ENCODE data around the gene LMOD3. TPM values are rescaled to one million over a fixed set of nuclear protein-coding genes. Genes with fewer than 3 reads are reported as not detected.

The LMOD3 gene
- total and polyA plus RNA-seq, 2 donors (not counting 3 experiments of a cell fraction or from before 2014, with no cell fraction given), result not detected

- Histone ChIP-seq H3K27ac (ENCODE audit: insufficient read depth, low read depth, low read length) (no peak overlapping the region), H3K79me2 (ENCODE audit: control insufficient read depth, insufficient read depth, low read length) (no peaks in the 10 kb centered on the region), H4K20me1 (replicated peaks; ENCODE audit: control insufficient read depth, extremely low read depth, insufficient read depth, low read length) (no peaks in the 10 kb centered on the region), H2AFZ (ENCODE audit: low read depth, low read length) (no peak overlapping the region), H3K4me1 (ENCODE audit: control insufficient read depth, extremely low read depth, insufficient read depth, low read length) (no peaks in the 10 kb centered on the region), H3K27me3 (ENCODE audit: control insufficient read depth in 2 of 2, insufficient read depth in 2 of 2, low read length in 2 of 2) (peaks cover 0 to 1% of the 10 kb centered on the region in 2 experiments), H3K9ac (replicated peaks; ENCODE audit: extremely low read depth, insufficient read depth, low read length) (no peak overlapping the region), H3K36me3 (ENCODE audit: control insufficient read depth in 2 of 2, extremely low read depth in 1 of 2, insufficient read depth in 2 of 2, low read length in 2 of 2) (no peaks in the 10 kb centered on the region), H3K9me1 (replicated peaks; ENCODE audit: control insufficient read depth, extremely low read depth, insufficient read depth, low read length) (no peaks in the 10 kb centered on the region), H3K4me2 (ENCODE audit: insufficient read depth, low read length) (no peak overlapping the region), H3K4me3 (replicated peaks in 1 of 3; ENCODE audit: insufficient read depth in 1 of 3, low read depth in 1 of 3, low read length in 3 of 3) (no peak overlapping the region), H3K9me3 (replicated peaks; ENCODE audit: control insufficient read depth, insufficient read depth, low read length) (no peaks in the 10 kb centered on the region)
- ChIA-PET POLR2A (interaction anchor here (0.5 kb wide), 1 partner anchor 83 kb away, joined by 5 read pairs; no protein-coding TSS in a partner anchor), CTCF (interaction anchor here (0.7 to 9.7 kb wide), 38 partner anchors 8 to 693 kb away, joined by 3 to 230 read pairs (median 7); partner anchors contain the start of genes FRMD4B and LMOD3)
- intact Hi-C loops (cut with micrococcal nuclease) (loop anchor here (5.0 kb wide), 1 partner anchor 125 kb away; no protein-coding TSS in a partner anchor), dilution Hi-C loops (cut with MboI; ENCODE audit: extremely low pct_ligation_motif_present, low sequenced_read_pairs) (loop anchor here (25.0 kb wide), 1 partner anchor 250 kb away; no protein-coding TSS in a partner anchor)
- FAIRE-seq (no peak), DNase-seq (ENCODE audit: low read depth, low spot score) (no peak)
- TF ChIP-seq GATA2 (IDR thresholded peaks at IDR 0.05; ENCODE audit: insufficient read depth, insufficient read length, low read depth, low read length) (no peak), MYC (IDR thresholded peaks at IDR 0.05; ENCODE audit: low read depth, low read length) (no peak), FOS (IDR thresholded peaks at IDR 0.05; ENCODE audit: borderline replicate concordance, insufficient read depth, low read length) (no peak), CTCF (IDR thresholded peaks at IDR 0.05; ENCODE audit: extremely low read depth in 1 of 2, insufficient read depth in 1 of 2, low read depth in 1 of 2, low read length in 2 of 2) (no peak), JUN (IDR thresholded peaks at IDR 0.05; ENCODE audit: borderline replicate concordance, insufficient read depth, insufficient read length, low read depth) (no peak), POLR2A (IDR thresholded peaks at IDR 0.05; ENCODE audit: low read depth, low read length) (no peak), MAX (IDR thresholded peaks at IDR 0.05; ENCODE audit: insufficient read depth, insufficient read length) (no peak), POLR2AphosphoS5 (IDR thresholded peaks at IDR 0.05; ENCODE audit: insufficient read depth, low read depth, low read length) (no peak), EZH2 (IDR thresholded peaks at IDR 0.05; ENCODE audit: borderline replicate concordance, low read depth, low read length, severe bottlenecking) (no peak)
- BruUV-seq (replicated peaks), result no TSS peak
Measured at GRCh38 chr3:69162308-69162980, 40.0 kb upstream of the LMOD3 start.

Measured in endothelial cell of umbilical vein (primary cell).